PC-3 (cell line): Measurements from ENCODE around the gene CUTA.

Source experiments
- EZH2 ChIP-seq: fragments of 300-600 bp; sonication (generic); IDR thresholded peaks from one replicate; pipeline ENCODE4 v1.6.1; 2017; ENCODE audit warnings: antibody characterized with exemption, mild to moderate bottlenecking, low read length; ENCODE audit not compliant: unreplicated experiment
- TF ChIP-seq, protein P1 (sequence below): fragments of 300-600 bp; sonication (generic); conservative IDR thresholded peaks from 2 replicates; pipeline ENCODE4 v1.5.1; 2017; ENCODE audit warnings: antibody characterized with exemption, low read depth, mild to moderate bottlenecking, low read length

DNA sequence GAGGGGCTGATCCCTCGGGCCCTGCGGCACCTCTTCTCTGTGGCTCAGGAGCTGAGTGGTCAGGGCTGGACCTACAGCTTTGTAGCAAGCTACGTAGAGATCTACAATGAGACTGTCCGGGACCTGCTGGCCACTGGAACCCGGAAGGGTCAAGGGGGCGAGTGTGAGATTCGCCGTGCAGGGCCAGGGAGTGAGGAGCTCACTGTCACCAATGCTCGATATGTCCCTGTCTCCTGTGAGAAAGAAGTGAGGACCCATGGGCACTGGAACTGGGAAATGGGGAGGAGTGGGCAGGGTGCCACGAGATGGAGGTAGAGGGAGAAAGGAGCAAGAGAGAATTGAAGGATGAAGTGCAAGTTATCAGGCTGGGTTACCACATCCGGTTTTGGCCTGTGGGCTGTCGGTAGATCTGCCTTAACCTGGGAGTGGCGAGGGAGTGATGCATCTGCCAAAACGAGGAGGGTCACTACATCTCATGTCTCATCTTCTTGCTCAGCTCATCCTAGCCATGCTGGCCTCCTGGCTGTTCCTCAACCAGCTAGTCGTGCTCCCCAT is 12.4 kb downstream of the CUTA start:
- TF ChIP-seq, protein P1, sequence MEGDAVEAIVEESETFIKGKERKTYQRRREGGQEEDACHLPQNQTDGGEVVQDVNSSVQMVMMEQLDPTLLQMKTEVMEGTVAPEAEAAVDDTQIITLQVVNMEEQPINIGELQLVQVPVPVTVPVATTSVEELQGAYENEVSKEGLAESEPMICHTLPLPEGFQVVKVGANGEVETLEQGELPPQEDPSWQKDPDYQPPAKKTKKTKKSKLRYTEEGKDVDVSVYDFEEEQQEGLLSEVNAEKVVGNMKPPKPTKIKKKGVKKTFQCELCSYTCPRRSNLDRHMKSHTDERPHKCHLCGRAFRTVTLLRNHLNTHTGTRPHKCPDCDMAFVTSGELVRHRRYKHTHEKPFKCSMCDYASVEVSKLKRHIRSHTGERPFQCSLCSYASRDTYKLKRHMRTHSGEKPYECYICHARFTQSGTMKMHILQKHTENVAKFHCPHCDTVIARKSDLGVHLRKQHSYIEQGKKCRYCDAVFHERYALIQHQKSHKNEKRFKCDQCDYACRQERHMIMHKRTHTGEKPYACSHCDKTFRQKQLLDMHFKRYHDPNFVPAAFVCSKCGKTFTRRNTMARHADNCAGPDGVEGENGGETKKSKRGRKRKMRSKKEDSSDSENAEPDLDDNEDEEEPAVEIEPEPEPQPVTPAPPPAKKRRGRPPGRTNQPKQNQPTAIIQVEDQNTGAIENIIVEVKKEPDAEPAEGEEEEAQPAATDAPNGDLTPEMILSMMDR, result no peak
- no peak for TF ChIP-seq EZH2
